Measurements from ENCODE around the gene PDE4D.
A peak's percentile ranks its signal among the peaks of the same experiment; 100 is the strongest.

- TF ChIP-seq CTCF (optimal IDR thresholded peaks at IDR 0.05 in 1 of 3, IDR thresholded peaks at IDR 0.05 in 1 of 3, conservative IDR thresholded peaks at IDR 0.05 in 1 of 3; ENCODE audit: extremely low read depth in 1 of 3, insufficient read depth in 2 of 3, low read length in 3 of 3) (peak; percentile 17 to 65 (median 38)), EZH2 (IDR thresholded peaks at IDR 0.05; ENCODE audit: low read length) (no peak)
Observed at GRCh38 chr5:59813761-59814536, 79.6 kb downstream of the PDE4D start.
